Measurements from ENCODE around the gene SLC4A2. TPM values are rescaled to one million over a fixed set of nuclear protein-coding genes. Genes with fewer than 3 reads are reported as not detected.
"Not testable (repeated sequence)": the region's sequence is repeated elsewhere in the genome, so short reads cannot be mapped to it uniquely, and the experiment has no call there.

Gene SLC4A2
- polyA plus RNA-seq, 3 donors, result 98.8 to 120 (median 115) TPM

DNA sequence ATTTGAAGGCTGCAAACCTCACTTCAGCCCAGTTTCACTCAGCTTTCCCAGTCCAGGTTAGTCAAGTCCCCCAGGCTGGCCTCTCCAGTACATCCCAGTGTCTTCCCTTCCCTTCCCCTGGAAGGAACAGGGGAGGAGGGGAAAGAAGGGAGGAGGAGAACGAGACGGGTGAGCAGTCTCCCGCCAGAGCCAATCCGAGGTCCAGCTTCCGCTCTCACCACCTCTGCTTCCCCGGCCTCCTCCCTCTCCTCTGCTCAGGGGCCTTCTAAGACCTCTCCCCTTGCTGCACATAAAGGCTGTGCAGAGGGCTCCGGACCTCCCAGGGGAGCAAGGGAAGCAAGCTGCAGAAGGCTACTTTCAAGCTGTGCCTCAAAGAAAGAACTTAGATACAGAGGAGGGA lies 39.2 kb upstream of the SLC4A2 start:
- no peak for DNase-seq

DNA sequence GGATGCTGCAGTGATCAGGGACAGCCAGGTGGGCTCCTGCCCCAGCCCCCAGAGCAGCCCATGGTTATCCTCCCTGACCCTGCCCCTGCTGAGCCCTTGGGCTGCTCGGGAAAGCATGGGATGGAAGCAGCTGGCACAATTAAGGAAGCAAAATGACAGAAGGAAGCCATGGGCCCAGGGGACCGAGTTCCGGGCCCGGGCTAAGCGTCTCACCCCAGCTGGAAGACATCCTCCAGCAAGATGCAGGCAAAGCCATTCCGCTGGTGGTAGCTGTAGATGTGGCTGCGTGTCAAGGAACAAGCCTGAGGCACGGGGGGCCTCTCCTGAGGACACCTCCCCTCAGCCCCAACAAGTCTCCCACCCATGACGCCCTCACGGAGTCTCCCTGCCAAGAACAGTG lies 36.2 kb upstream of the SLC4A2 start:
- no peak for DNase-seq

DNA sequence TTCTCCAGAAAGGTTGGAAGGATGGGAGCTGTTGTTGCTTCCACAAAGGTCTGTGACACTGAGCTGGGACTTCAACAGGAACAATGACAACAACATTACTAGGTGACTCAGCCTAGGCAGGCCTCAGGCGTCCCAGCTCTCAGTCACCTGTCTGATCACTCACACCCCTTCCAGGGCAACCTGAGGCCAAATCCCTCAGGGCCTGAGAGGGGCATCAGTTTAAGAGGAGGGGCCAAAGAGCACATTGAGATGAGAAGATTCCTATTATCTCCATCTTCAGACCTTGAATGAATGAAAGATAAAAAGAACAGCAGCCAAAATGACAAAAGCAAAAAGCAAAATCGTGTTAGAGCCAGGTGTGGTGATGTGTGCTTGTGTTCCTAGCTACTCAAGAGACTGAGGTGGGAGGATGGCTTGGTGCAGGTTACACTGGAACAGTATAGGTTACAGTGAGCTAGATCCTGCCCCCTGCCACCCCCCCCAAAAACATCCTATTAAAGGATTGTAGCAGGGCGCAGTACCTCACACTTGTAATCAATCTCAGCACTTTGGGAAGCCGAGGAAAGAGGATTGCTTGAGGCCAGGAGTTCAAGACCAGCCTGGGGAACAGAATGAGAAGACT lies 34.8 kb upstream of the SLC4A2 start, which contains the start of gene ATG9B:
TSS of gene ATG9B (minus strand) at position 60 of the 622 bp plus-strand sequence. CDS start 71 bp downstream, outside the sequence.
- no peak for DNase-seq

DNA sequence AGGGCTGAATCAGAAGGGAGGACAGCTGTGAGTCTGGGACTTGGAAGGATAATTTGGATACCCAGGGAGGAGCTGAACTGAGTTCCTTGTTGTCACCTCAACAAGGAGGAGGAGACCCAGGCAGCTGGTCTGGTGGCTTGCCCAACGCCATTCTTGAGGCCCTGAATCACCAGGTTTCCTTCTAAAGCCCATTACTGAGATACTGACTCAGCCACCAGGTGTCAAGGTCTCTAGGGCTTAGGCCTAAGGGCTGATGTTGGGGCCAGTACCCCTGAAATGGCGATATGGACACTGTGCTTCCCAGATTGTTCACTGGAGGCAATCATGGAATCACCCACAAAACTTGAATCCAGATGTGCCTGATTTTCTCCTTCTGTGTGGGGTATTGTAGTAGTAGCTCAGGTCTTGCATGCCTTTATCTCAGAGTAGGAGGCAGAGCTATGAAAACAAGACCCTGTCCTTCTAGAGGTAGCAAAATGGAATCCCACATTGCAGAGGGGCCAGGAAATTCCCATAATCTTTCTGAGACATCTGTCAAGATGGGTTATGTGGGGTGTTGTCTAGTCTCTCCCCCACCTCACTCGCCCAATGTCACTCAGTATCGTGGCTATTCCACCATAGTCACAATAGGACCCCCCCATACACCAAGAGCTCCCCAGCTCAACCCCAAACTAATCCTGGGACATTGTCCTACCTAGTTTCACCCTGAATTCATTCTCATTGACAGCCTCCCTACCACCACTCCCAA lies 33.3 kb upstream of the SLC4A2 start:
- no peak for DNase-seq

DNA sequence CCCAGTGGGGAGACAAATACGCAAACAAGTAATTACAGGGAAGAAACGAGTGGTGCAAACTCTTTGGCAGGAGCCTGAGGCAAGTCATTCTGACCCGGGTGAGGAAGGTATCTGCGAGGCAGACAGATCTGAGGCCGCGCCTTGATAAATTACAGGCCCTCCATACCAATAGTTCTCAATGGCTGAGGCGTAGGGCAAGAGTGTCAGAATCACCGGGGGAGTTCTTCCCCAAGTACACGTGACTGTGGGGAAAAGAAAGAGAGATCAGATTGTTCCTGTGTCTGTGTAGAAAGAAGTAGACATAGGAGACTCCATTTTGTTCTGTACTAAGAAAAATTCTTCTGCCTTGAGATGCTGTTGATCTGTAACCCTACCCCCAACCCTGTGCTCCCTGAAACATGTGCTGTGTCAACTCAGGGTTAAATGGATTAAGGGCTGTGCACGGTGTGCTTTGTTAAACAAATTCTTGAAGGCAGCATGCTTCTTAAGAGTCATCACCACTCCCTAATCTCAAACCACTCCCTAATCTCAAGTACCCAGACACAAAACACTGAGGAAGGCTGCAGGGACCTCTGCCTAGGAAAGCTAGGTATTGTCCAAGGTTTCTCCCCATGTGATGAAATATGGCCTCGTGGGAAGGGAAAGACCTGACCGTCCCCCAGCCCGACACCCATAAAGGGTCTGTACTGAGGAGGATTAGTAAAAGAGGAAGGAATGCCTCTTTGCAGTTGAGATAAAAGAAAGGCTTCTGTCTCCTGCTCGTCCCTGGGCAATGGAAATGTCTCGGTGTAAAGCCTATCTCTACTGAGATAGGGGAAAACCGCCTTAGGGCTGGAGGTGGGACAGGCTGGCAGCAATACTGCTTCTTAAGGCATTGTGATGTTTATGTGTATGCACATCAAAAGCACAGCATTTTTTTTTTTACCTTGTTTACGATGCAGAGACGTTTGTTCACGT lies 32.3 kb upstream of the SLC4A2 start:
- DNase-seq, result not testable (repeated sequence)

DNA sequence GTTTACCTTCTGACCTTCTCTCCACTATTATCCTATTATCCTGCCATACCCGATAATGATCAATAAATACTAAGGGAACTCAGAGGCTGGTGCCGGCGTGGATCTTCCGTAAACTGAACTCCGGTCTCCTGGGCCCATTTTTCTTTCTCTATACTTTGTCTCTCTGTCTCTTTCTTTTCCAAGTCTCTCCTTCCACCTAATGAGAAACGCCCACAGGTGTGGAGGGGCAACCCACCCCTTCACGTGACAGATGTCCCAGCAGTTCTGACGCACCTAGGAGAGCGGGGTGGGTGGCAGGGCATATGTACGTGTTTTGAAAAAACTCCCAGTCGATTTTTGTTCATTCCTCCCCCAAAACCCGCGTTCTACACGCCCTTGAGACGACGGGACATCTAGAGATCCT lies 31.7 kb upstream of the SLC4A2 start:
- DNase-seq, result not testable (repeated sequence)

DNA sequence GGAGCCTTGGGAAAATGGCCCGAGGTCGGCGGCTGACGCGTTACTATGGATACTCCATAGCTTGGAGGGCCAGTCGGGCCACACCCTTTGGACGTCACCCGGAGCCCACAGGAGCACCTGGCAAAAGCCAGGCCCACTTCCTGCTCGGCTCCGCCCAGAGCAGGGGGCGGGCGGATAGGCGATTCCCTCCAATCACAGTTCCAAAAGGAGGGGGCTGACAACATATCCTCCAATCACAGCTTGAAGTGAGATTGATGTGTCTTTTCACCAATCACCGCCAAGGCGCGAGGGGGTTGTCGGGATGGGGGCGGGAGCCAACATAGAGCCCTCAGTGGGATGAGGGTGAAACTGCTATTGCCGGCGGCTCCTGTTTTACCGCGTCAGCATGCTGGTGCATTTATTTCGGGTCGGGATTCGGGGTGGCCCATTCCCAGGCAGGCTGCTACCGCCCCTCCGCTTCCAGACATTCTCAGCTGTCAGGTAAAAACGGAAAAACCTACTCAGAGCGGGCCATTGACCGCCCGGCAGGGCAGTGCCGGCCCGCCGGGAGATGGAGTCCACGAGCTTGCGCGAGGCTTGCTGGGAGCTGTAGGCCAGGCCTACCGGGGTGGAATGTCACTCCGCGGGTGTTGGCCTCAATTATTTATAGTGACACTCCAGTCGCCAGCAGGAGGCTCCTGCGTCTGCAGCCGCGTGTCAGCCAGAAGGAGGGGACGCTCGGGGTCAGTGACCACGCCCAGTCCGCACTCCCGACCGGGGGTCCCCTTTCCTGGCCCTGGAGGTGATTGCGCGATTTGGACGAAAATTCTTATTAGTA lies 31.1 kb upstream of the SLC4A2 start, which contains the start of gene ABCB8:
TSS of gene ABCB8 (plus strand) at position 320 of the 817 bp plus-strand sequence. CDS start at position 386, 66 bp downstream.
- peak; percentile 99 for DNase-seq

DNA sequence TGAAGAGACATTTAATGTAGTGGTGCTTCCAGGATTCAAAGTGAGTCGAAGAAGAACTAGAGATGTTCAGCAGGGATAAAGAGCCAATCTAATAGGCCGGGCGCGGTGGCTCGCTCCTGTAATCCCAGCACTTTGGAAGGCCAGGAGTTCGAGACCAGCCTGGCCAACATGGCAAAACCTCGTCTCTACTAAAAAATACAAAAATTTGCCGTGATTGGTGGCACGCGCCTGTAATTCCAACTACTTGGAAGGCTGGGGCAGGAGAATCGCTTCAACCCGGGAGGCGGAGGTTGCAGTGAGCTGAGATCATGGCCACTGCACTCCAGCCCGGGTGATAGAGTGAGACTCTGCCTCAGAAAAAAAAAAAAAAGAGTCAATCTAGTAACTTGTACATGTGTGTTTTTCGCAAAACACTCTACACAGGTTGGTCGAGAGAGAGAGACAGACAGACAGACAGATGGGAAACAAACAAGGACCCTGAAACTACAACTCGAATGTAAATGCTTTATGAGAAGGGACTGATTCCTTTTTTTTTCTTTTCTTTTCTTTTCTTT lies 30.4 kb upstream of the SLC4A2 start:
- no peak for DNase-seq

DNA sequence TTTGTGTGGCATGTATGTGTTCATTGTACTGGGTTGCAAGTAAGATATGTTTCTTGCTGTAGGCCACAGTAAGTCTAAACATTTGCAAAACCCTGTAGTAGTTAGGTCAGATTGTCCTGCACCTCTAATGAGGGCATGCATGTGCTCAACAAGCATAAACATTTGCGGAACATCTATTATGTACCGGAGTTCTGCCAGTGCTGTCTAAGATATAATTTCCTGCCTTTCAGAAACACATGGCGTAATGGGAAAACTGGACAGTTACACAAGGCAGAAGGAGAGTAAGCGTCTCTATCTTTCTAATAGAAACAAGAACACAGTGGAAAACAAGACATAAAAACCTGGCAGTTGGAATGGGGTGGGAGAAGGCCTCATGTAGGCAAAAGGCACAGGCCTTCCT lies 28.4 kb upstream of the SLC4A2 start:
- no peak for DNase-seq

DNA sequence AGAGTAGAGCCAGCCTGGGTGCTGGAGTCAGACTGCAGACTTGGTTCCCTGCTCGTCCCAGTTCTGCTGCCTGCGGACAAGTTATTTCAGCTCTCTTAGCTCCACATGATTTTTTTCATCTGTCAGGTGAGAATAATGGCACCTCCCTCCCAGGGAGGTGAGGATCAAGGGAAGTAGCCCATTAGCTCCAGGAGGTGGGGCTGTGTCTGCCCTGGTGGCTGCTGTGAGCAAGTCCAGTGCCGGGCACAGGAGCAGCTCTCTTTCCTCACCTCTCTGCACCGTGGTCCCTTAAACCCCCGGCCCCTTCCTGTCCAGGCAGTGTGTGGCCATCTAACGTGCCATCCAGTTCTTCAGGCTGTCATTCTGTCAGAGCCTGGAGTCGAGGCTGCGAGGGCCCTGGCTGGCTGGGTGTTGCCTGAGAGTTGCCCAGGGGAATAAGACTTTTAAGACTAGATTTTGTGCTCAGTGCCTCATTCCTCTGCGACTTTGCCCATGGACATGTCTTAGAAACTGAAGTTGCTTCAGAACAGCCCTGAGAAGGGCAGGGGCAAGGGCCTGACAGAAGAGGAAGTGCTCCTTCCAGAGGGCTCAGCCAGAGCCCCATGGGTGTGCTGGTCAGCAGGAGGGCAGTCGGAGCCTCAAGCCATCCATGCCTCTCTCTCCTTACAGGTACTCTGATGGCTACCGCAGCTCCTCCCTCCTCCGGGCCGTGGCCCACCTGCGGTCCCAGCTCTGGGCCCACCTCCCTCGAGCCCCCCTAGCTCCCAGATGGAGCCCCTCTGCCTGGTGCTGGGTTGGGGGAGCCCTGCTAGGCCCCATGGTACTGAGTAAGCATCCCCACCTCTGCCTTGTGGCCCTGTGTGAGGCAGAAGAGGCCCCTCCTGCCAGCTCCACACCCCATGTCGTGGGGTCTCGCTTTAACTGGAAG lies 26.2 kb upstream of the SLC4A2 start:
- no peak for DNase-seq

DNA sequence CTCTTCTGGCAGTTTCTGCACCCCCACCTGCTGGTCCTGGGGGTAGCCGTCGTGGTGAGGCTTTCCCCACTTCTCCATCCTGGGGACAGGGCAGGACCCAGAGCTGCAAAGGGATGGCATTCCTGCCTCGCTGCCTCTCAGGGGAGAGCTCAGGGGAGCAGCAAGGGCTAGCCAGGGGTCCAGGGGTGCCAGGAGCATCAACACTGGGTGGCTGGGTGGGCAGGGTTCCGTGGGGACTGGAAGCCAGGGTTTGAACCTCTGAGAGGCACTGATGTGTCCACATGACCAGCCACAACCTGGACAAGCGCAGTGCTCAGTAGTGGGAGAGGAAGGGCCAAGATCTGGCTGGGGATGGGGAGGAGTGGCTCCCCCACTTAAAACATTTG lies 25.5 kb upstream of the SLC4A2 start:
- DNase-seq, result no peak

DNA sequence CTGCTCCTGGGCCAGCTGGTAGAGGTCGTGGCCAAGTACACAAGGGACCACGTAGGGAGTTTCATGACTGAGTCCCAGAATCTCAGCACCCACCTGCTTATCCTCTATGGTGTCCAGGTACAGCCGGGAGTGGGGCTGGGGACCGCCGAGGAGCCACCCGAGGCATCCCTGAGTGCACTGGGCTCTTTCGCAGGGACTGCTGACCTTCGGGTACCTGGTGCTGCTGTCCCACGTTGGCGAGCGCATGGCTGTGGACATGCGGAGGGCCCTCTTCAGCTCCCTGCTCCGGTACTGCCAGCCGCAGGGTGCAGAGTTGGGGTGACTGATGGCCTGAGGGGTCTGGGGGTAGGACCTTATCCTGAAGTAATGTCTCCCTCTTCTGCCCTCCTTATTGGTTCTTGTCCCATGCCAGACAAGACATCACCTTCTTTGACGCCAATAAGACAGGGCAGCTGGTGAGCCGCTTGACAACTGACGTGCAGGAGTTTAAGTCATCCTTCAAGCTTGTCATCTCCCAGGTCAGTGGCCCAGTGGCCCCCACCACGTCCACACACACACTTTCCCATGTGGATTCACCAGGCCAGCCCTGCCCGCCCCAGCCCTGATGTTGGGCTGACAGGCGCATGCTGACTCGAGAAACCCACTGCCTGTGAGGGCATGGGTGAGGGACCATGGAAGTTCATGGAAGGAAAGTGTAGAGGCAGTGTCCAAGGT lies 24.9 kb upstream of the SLC4A2 start:
- DNase-seq, result no peak

DNA sequence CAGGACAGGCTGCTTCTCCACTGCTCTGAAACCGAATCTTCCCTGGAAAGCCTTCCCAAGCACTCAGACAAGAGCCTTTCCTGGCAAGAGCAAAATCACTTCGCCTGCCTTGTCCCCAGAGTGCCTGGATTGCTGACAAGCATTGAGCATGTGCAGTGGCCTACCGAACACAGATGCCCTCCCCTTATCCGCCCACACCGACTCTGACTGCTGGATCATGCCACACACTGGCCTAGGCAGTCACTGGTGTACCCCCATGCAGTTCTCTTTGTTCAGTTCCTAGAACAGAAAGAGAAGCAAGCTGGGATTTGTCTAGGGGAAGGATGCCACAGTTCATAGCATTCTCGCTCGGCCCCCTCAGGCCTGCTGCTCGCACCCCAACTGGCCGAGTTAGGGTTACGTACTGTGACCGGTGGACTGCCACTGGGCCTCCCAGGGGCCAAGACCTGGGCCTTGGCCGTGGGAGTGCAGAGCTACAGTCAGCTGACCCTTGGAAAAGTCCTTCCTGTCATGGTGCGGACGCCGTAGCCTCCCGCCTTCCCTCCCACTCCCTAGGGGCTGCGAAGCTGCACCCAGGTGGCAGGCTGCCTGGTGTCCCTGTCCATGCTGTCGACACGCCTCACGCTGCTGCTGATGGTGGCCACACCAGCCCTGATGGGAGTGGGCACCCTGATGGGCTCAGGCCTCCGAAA lies 24.2 kb upstream of the SLC4A2 start:
- DNase-seq, result no peak

DNA sequence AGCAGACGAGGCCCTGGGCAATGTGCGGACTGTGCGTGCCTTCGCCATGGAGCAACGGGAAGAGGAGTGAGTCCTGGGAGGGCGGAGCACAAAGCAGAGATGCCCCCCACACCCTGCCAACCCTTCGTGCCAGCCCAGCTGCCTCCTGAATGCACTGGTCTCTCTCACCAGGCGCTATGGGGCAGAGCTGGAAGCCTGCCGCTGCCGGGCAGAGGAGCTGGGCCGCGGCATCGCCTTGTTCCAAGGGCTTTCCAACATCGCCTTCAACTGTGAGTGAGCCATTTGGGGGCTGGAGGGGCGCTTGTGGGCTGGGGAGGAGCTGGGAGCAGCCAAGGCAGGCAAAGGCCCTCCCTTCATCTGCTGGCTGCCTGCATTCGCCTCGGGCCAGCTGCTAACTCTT lies 23.5 kb upstream of the SLC4A2 start:
- DNase-seq, result no peak

DNA sequence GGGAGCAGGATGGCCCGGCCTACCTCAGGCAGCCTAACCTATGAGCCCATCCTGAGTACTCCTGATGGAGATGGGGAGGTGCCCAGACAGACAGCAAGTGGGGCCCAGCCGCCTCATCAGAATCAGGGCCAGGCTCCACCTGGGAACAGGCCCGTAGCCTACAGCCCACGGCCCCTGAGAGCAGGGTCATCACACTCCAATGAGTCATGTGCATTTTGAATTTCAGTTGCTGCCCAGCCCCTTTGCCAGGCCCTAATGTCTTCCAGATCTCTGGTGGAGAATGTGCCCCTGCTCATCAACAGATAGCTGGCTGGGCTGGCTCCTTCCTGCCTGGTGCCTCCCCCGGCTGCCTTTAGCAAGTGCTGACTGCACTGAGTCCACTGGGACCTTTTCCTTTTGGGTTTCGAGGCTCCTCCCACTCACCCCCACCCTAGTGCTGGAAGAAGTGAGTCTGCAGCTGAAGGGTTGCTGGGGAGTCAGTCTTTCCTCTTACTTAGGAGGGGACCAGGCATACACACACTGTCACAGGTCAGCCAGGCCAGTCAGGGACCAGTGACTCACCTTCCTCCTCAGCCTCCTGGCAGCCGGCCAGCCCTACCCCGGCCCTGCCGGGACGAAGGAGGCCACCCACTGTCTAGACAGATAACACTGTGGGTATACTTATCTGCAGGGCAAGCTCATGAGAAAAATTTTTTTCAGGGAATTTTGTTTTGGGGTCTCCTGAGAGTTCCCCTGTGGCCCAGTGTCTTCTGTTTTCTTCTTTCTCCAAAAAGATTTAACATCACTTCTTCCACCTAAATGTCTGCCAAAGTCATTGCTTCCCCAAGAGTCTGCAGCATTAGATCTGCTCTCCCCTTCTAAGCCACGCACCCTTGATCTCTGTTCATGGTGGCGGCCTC lies 20.2 kb upstream of the SLC4A2 start:
- no peak for DNase-seq

DNA sequence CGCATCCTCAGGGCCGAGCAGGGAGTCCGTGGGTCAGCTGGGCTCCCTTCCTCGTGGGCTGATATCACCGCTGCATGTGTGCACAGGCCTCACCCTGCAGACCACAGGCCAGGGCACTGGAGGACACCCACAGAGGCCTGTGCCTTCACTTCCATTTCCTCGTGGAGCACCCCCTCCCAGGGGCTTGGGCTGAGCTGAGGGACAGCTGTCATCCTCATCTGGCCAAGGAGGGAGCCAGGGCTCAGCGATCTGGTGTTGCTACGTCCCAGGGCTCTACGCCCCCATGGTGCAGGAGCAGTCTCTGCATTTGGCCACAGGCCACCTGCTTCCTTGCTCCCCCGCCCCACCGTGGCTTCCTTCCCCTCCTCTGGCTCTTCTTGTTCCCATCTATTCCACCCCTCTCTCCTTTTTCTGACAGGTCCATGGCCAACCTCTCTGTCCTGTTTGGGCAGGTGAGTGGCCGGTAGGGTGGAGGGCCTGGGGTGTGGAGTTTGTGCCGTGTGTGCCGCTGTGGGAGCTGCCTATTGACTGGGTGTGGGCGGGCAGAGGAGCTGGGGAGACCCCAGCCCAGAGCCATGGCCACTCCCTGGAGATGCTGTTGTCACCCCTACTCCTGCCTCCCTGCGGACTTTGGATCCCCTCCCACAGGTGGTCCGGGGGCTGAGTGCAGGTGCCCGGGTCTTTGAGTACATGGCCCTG lies 19.4 kb upstream of the SLC4A2 start:
- DNase-seq, result no peak
